Epithelial cell of esophagus (primary cell): ENCODE results near the gene ZNF536.

Experiments
- DNase-seq: peaks from one replicate; pipeline ENCODE4 v3.0.0; 2010; ENCODE audit warnings: low read depth
- H3K4me3 ChIP-seq: 2 replicates; pipeline ENCODE4 v1.5.1; 2011; ENCODE audit warnings: mild to moderate bottlenecking, low read length, control low read depth
- CTCF ChIP-seq: IDR thresholded peaks from 2 replicates; pipeline ENCODE4 v1.5.1; 2011; ENCODE audit warnings: low read depth, mild to moderate bottlenecking, low read length, control low read depth, inconsistent platforms; ENCODE audit not compliant: insufficient read depth; ENCODE audit errors: missing control alignments

ZNF536 gene

GRCh38 chr19:30327331-30327730, 44.9 kb upstream of the ZNF536 start:
- H3K4me3 ChIP-seq: no peak overlapping the region
- TF ChIP-seq CTCF: no peak
- DNase-seq: no peak

GRCh38 chr19:30328096-30328495, 44.1 kb upstream of the ZNF536 start:
- no peak overlapping the region for H3K4me3 ChIP-seq
- no peak for DNase-seq
- TF ChIP-seq CTCF: no peak

GRCh38 chr19:30330266-30330665, 41.9 kb upstream of the ZNF536 start:
- no peak for DNase-seq
- TF ChIP-seq CTCF: no peak
- no peak overlapping the region for H3K4me3 ChIP-seq

GRCh38 chr19:30332445-30333234, 39.5 kb upstream of the ZNF536 start:
- DNase-seq: no peak

GRCh38 chr19:30333291-30334065, 38.7 kb upstream of the ZNF536 start:
- no peak for TF ChIP-seq CTCF
- no peak for DNase-seq
- no peak overlapping the region for H3K4me3 ChIP-seq

More at GRCh38 chr19:30332445-30333234, 39.5 kb upstream of the ZNF536 start:
- no peak for TF ChIP-seq CTCF
- no peak overlapping the region for H3K4me3 ChIP-seq

GRCh38 chr19:30334841-30335240, 37.3 kb upstream of the ZNF536 start:
- no peak overlapping the region for H3K4me3 ChIP-seq
- no peak for TF ChIP-seq CTCF
- DNase-seq: no peak
